WTC11 (cell line): ENCODE results near the gene TAPT1. TPM values are rescaled to one million over a fixed set of nuclear protein-coding genes. Genes with fewer than 3 reads are reported as not detected.
A peak's percentile ranks its signal among the peaks of the same experiment; 100 is the strongest.

ENCODE experiments used
- ATAC-seq: fragments of 200-7000 bp; cut with Tn5 transposase; 2 replicates; pipeline ENCODE4 v1.10.0; 2021; ENCODE audit warnings: mild to moderate bottlenecking, moderate library complexity
- CTCF ChIA-PET: fragments of 300-600 bp; sonication (Branson Sonifier 250); formaldehyde crosslinking; loops from one replicate; lab custom pipeline; 2021; ENCODE audit warnings: antibody characterized with exemption; lab: Charles Lee
- POLR2A ChIA-PET: fragments of 350-600 bp; sonication (Branson Sonifier 250); formaldehyde crosslinking; loops from one replicate; lab custom pipeline; 2021; ENCODE audit warnings: antibody characterized with exemption; lab: Charles Lee
- DNase-seq: peaks from one replicate; pipeline ENCODE4 v3.0.0; 2021; ENCODE audit warnings: low spot score
- H3K27ac Mint-ChIP-seq: 2 replicates; pipeline ENCODE4 v1.8.0; 2021; ENCODE audit warnings: mixed read lengths
- H3K27me3 Mint-ChIP-seq: 2 replicates; pipeline ENCODE4 v1.8.0; 2021; ENCODE audit warnings: low read depth, mild to moderate bottlenecking, moderate library complexity, mixed read lengths
- H3K36me3 Mint-ChIP-seq: 2 replicates; pipeline ENCODE4 v1.8.0; 2021; ENCODE audit warnings: mixed read lengths
- H3K4me1 Mint-ChIP-seq: 2 replicates; pipeline ENCODE4 v1.8.0; 2022; ENCODE audit warnings: mixed read lengths
- H3K4me3 Mint-ChIP-seq: 2 replicates; pipeline ENCODE4 v1.8.0; 2021; ENCODE audit warnings: mild to moderate bottlenecking, moderate library complexity, mixed read lengths
- H3K9me3 Mint-ChIP-seq: 2 replicates; pipeline ENCODE4 v1.8.0; 2021; ENCODE audit warnings: mixed read lengths
- IRF2 ChIP-seq: sonication (generic); formaldehyde crosslinking; IDR thresholded peaks from 2 replicates; pipeline ENCODE4 v1.8.0; 2022; ENCODE audit warnings: low read depth, missing genetic modification reagents, borderline replicate concordance
- JAZF1 ChIP-seq: fragments of 250-450 bp; sonication (Bioruptor Pico); IDR thresholded peaks from 2 replicates; pipeline ENCODE4 v1.9.0; 2021; ENCODE audit warnings: moderate library complexity, mild to moderate bottlenecking, inconsistent platforms
- KAT7 ChIP-seq: sonication (generic); formaldehyde crosslinking; IDR thresholded peaks from 2 replicates; pipeline ENCODE4 v1.8.1; 2023; ENCODE audit warnings: missing genetic modification reagents, mild to moderate bottlenecking, borderline replicate concordance
- MXD4 ChIP-seq: fragments of 250-450 bp; sonication (Bioruptor Pico); IDR thresholded peaks from 2 replicates; pipeline ENCODE4 v1.8.0; 2021; ENCODE audit warnings: mild to moderate bottlenecking, moderate library complexity, borderline replicate concordance
- NR1H2 ChIP-seq: sonication (generic); formaldehyde crosslinking; IDR thresholded peaks from 2 replicates; pipeline ENCODE4 v1.9.0; 2021; ENCODE audit warnings: mild to moderate bottlenecking, moderate library complexity, missing genetic modification reagents
- ZNF121 ChIP-seq: sonication (generic); formaldehyde crosslinking; IDR thresholded peaks from 2 replicates; pipeline ENCODE4 v1.8.0; 2023; ENCODE audit warnings: missing genetic modification reagents
- ZNF232 ChIP-seq: sonication (generic); formaldehyde crosslinking; IDR thresholded peaks from 2 replicates; pipeline ENCODE4 v1.8.0; 2022; ENCODE audit warnings: mild to moderate bottlenecking, missing genetic modification reagents
- total RNA-seq: library from RNA; stranded (reverse); gene quantifications from 3 replicates; pipeline ENCODE4 v1.2.3, GENCODE V29; 2021
- TF ChIP-seq, protein P1 (sequence below): sonication (generic); formaldehyde crosslinking; IDR thresholded peaks from 2 replicates; pipeline ENCODE4 v1.8.1; 2023; ENCODE audit warnings: mild to moderate bottlenecking, missing genetic modification reagents, moderate library complexity
- TF ChIP-seq, protein P2 (sequence below): fragments of 200-600 bp; IDR thresholded peaks from 2 replicates; pipeline ENCODE4 v1.8.0; 2022; ENCODE audit warnings: antibody characterized with exemption
- TF ChIP-seq, protein P3 (sequence below): sonication (generic); formaldehyde crosslinking; IDR thresholded peaks from 2 replicates; pipeline ENCODE4 v1.8.0; 2023; ENCODE audit warnings: missing genetic modification reagents
- TF ChIP-seq, protein P4 (sequence below): sonication (generic); formaldehyde crosslinking; conservative IDR thresholded peaks from 2 replicates; pipeline ENCODE4 v1.8.1; 2022; ENCODE audit warnings: mild to moderate bottlenecking, missing genetic modification reagents
- TF ChIP-seq, protein P5 (sequence below): sonication (generic); formaldehyde crosslinking; IDR thresholded peaks from 2 replicates; pipeline ENCODE4 v1.8.1; 2022; ENCODE audit warnings: low read depth, missing genetic modification reagents, borderline replicate concordance
- TF ChIP-seq, protein P6 (sequence below): fragments of 250-450 bp; sonication (Bioruptor Pico); IDR thresholded peaks from 2 replicates; pipeline ENCODE4 v1.8.0; 2021; ENCODE audit warnings: mild to moderate bottlenecking
- TF ChIP-seq, protein P7 (sequence below): sonication (generic); formaldehyde crosslinking; IDR thresholded peaks from 2 replicates; pipeline ENCODE4 v1.8.0; 2022; ENCODE audit warnings: mild to moderate bottlenecking, missing genetic modification reagents

The TAPT1 gene
- total RNA-seq, 1 experiment from 2014 or later, result 12.4 TPM

DNA sequence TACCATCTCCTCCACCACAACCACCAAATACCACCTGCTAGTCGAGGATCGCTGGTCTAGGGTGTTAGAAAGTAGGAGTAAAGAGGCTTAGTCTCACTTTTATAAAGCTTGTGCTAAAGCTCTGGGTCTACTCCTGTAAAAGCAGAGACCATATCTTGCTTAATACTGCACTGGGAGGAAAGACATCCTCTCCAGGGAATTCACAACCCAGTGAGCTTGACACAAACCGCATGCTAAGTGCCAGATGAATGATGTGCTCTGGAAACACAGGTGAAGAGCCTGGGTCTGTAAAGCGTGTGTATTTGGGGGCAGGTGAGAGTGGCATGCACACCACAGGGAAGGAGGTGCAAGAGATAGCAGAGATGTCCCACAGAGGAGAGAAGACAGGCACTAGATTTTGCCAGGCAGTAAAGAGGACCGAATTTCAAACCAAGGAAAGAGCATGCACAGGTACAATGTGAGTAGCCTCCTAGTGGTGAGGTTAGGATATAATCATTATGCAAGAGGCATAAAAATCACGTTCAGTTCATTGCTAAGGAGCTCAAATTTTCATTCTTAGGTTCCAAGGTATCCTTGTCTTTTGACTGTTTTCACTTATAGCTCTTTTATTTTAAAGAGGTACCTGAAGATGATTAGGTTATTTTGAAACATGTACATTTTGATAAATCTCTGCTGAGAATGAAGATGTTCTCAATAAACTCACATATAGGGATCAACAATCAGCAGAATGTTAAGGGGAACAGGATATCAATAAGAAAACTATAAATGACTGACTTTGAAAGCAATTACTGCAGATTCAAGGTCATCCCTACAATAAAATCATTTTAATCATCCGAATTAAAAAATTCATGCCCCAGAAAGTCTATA lies 20.7 kb downstream of the TAPT1 start:
- Mint-ChIP-seq H3K27me3 (no peaks in the 10 kb centered on the region), H3K4me1 (peaks cover 19% of the 10 kb centered on the region)
- DNase-seq, result no peak
- ATAC-seq, result peak; percentile 76
- TF ChIP-seq KAT7 (CRISPR knock-in tag) (no peak), JAZF1 (CRISPR knock-in tag) (no peak)
- TF ChIP-seq, protein P1, sequence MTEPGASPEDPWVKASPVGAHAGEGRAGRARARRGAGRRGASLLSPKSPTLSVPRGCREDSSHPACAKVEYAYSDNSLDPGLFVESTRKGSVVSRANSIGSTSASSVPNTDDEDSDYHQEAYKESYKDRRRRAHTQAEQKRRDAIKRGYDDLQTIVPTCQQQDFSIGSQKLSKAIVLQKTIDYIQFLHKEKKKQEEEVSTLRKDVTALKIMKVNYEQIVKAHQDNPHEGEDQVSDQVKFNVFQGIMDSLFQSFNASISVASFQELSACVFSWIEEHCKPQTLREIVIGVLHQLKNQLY (CRISPR knock-in tag), result no peak
- TF ChIP-seq, protein P2, sequence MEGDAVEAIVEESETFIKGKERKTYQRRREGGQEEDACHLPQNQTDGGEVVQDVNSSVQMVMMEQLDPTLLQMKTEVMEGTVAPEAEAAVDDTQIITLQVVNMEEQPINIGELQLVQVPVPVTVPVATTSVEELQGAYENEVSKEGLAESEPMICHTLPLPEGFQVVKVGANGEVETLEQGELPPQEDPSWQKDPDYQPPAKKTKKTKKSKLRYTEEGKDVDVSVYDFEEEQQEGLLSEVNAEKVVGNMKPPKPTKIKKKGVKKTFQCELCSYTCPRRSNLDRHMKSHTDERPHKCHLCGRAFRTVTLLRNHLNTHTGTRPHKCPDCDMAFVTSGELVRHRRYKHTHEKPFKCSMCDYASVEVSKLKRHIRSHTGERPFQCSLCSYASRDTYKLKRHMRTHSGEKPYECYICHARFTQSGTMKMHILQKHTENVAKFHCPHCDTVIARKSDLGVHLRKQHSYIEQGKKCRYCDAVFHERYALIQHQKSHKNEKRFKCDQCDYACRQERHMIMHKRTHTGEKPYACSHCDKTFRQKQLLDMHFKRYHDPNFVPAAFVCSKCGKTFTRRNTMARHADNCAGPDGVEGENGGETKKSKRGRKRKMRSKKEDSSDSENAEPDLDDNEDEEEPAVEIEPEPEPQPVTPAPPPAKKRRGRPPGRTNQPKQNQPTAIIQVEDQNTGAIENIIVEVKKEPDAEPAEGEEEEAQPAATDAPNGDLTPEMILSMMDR, result peak; percentile 66
- TF ChIP-seq, all 79 proteins: peak for 1
- H3K9me3 Mint-ChIP-seq, result no peaks in the 10 kb centered on the region
- no peak overlapping the region for H3K4me3 Mint-ChIP-seq
- CTCF ChIA-PET, result interaction anchor here (0.6 to 2.4 kb wide), 39 partner anchors 10 to 400 kb away, joined by 3 to 36 read pairs (median 5); partner anchors contain the start of genes PROM1 and TAPT1
- POLR2A ChIA-PET, result no interaction called here
- H3K27ac Mint-ChIP-seq, result no peak overlapping the region
- H3K36me3 Mint-ChIP-seq, result no peaks in the 10 kb centered on the region

DNA sequence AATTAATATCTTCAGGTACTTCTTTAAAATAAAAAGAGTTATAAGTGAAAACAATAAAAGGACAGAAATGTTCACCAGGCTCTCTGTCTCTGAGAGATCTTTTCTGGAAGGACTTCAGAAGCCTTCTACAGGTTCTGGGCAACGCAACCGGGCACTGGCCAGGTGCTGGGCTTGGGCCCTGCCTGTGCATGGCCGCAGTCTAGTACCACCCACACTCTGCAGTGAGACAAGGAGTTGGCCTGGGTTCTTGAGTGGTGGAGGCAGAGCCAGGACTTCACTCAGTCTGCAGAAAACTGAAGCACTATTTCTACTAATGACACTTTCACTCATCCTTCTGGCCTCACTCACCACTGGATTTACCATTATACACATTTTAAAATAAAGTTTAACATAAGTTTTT lies 21.8 kb downstream of the TAPT1 start:
- DNase-seq, result no peak
- ChIA-PET POLR2A (no interaction called here), CTCF (no interaction called here)
- Mint-ChIP-seq H3K36me3 (no peaks in the 10 kb centered on the region), H3K27ac (no peak overlapping the region), H3K4me3 (no peak overlapping the region), H3K9me3 (no peaks in the 10 kb centered on the region), H3K4me1 (peaks cover 19% of the 10 kb centered on the region), H3K27me3 (no peaks in the 10 kb centered on the region)
- no peak for ATAC-seq
- TF ChIP-seq, protein P3, sequence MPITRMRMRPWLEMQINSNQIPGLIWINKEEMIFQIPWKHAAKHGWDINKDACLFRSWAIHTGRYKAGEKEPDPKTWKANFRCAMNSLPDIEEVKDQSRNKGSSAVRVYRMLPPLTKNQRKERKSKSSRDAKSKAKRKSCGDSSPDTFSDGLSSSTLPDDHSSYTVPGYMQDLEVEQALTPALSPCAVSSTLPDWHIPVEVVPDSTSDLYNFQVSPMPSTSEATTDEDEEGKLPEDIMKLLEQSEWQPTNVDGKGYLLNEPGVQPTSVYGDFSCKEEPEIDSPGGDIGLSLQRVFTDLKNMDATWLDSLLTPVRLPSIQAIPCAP, result no peak
- no peak for TF ChIP-seq ZNF232 (CRISPR knock-in tag)
- TF ChIP-seq, protein P4, sequence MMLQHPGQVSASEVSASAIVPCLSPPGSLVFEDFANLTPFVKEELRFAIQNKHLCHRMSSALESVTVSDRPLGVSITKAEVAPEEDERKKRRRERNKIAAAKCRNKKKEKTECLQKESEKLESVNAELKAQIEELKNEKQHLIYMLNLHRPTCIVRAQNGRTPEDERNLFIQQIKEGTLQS (CRISPR knock-in tag), result no peak

DNA sequence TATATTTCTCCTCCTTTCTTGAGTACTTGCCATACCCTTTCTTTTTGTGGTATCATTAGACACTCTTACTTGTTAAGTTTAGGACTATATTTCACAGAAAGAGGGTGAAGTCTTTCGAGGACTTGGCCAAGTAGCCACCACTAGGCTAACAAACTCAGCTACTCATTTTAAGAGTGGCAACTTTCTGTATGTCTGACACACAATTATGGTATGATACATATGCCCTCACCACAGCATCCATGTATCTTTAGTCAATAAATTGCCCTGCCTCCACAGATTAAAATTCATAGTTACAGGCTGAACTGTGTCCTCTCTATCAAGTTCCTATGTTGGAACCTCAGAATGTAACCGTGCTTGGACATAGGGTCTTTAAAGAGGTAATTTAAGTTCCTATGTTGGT lies 23.2 kb downstream of the TAPT1 start:
- H3K27me3 Mint-ChIP-seq, result no peaks in the 10 kb centered on the region
- ATAC-seq (no peak), DNase-seq (no peak)
- CTCF ChIA-PET, result no interaction called here
- no peak overlapping the region for H3K27ac Mint-ChIP-seq
- no peak overlapping the region for H3K4me3 Mint-ChIP-seq
- peaks cover 24% of the 10 kb centered on the region for H3K4me1 Mint-ChIP-seq
- no peaks in the 10 kb centered on the region for H3K36me3 Mint-ChIP-seq
- H3K9me3 Mint-ChIP-seq, result no peaks in the 10 kb centered on the region
- POLR2A ChIA-PET, result no interaction called here
- TF ChIP-seq, protein P5, sequence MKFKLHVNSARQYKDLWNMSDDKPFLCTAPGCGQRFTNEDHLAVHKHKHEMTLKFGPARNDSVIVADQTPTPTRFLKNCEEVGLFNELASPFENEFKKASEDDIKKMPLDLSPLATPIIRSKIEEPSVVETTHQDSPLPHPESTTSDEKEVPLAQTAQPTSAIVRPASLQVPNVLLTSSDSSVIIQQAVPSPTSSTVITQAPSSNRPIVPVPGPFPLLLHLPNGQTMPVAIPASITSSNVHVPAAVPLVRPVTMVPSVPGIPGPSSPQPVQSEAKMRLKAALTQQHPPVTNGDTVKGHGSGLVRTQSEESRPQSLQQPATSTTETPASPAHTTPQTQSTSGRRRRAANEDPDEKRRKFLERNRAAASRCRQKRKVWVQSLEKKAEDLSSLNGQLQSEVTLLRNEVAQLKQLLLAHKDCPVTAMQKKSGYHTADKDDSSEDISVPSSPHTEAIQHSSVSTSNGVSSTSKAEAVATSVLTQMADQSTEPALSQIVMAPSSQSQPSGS (CRISPR knock-in tag), result no peak
- no peak for TF ChIP-seq MXD4 (CRISPR knock-in tag)
- TF ChIP-seq ZNF121, result no peak
- TF ChIP-seq, protein P6, sequence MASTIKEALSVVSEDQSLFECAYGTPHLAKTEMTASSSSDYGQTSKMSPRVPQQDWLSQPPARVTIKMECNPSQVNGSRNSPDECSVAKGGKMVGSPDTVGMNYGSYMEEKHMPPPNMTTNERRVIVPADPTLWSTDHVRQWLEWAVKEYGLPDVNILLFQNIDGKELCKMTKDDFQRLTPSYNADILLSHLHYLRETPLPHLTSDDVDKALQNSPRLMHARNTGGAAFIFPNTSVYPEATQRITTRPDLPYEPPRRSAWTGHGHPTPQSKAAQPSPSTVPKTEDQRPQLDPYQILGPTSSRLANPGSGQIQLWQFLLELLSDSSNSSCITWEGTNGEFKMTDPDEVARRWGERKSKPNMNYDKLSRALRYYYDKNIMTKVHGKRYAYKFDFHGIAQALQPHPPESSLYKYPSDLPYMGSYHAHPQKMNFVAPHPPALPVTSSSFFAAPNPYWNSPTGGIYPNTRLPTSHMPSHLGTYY (CRISPR knock-in tag), result no peak
- TF ChIP-seq, protein P7, sequence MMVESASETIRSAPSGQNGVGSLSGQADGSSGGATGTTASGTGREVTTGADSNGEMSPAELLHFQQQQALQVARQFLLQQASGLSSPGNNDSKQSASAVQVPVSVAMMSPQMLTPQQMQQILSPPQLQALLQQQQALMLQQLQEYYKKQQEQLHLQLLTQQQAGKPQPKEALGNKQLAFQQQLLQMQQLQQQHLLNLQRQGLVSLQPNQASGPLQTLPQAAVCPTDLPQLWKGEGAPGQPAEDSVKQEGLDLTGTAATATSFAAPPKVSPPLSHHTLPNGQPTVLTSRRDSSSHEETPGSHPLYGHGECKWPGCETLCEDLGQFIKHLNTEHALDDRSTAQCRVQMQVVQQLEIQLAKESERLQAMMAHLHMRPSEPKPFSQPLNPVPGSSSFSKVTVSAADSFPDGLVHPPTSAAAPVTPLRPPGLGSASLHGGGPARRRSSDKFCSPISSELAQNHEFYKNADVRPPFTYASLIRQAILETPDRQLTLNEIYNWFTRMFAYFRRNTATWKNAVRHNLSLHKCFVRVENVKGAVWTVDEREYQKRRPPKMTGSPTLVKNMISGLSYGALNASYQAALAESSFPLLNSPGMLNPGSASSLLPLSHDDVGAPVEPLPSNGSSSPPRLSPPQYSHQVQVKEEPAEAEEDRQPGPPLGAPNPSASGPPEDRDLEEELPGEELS (CRISPR knock-in tag), result no peak
- no peak for TF ChIP-seq IRF2 (CRISPR knock-in tag)
- TF ChIP-seq NR1H2, result no peak
